HepG2 (cell line): ENCODE results near the gene ABCA4. TPM values are rescaled to one million over a fixed set of nuclear protein-coding genes. Genes with fewer than 3 reads are reported as not detected.

ENCODE experiments used
- BRF2 ChIP-seq: sonication (generic); formaldehyde crosslinking; IDR thresholded peaks from 2 replicates; pipeline ENCODE4 v1.8.1; 2022; ENCODE audit warnings: mild to moderate bottlenecking, missing genetic modification reagents
- CCAR2 ChIP-seq: fragments of 200-400 bp; formaldehyde crosslinking; optimal IDR thresholded peaks from 2 replicates; pipeline ENCODE3; 2018; ENCODE audit warnings: low read depth, mild to moderate bottlenecking, low read length, moderate library complexity
- CREM ChIP-seq, 2 experiments: sonication (generic) in 1 of 2; formaldehyde crosslinking in 1 of 2; IDR thresholded peaks; 2 replicates each; pipeline versions ENCODE4 v1.4.0 to v1.6.1; 2016 to 2020; ENCODE audit warnings: antibody characterized with exemption in 1 of 2, mild to moderate bottlenecking in 1 of 2, missing genetic modification reagents in 1 of 2
- E2F2 ChIP-seq: sonication (generic); formaldehyde crosslinking; IDR thresholded peaks from 2 replicates; pipeline ENCODE4 v1.4.0; 2020; ENCODE audit warnings: missing genetic modification reagents, borderline replicate concordance
- ESRRA ChIP-seq: sonication (generic); formaldehyde crosslinking; IDR thresholded peaks from 2 replicates; pipeline ENCODE4 v1.5.1; 2020; ENCODE audit warnings: mild to moderate bottlenecking, low read depth, missing genetic modification reagents
- GFI1 ChIP-seq: sonication (generic); formaldehyde crosslinking; IDR thresholded peaks from 2 replicates; pipeline ENCODE4 v1.5.0; 2020; ENCODE audit warnings: missing genetic modification reagents, mild to moderate bottlenecking, borderline replicate concordance
- HNRNPLL ChIP-seq: fragments of 200-400 bp; formaldehyde crosslinking; IDR thresholded peaks from 2 replicates; pipeline ENCODE4 v1.6.1; 2017; ENCODE audit warnings: mild to moderate bottlenecking, low read depth, low read length; ENCODE audit not compliant: poor library complexity, severe bottlenecking
- MEF2D ChIP-seq: sonication (generic); formaldehyde crosslinking; IDR thresholded peaks from 2 replicates; pipeline ENCODE4 v1.5.1; 2020; ENCODE audit warnings: mild to moderate bottlenecking, missing genetic modification reagents
- MTA1 ChIP-seq: sonication (generic); formaldehyde crosslinking; IDR thresholded peaks from 2 replicates; pipeline ENCODE4 v1.4.0; 2020; ENCODE audit warnings: missing genetic modification reagents, mild to moderate bottlenecking, borderline replicate concordance
- MXD3 ChIP-seq: IDR thresholded peaks from 2 replicates; pipeline ENCODE4 v1.6.1; 2016; ENCODE audit warnings: mild to moderate bottlenecking, missing biosample characterization, missing genetic modification reagents
- POLR2A ChIP-seq, 2 experiments: IDR thresholded peaks; 2 replicates each; pipeline ENCODE4 v1.6.1; 2011; ENCODE audit warnings: low read depth in 2 of 2, low read length in 2 of 2, mild to moderate bottlenecking in 1 of 2, moderate library complexity in 1 of 2; ENCODE audit not compliant: insufficient read depth in 1 of 2
- RARG ChIP-seq: sonication (generic); formaldehyde crosslinking; IDR thresholded peaks from 2 replicates; pipeline ENCODE4 v1.4.0; 2020; ENCODE audit warnings: low read depth, mild to moderate bottlenecking, missing genetic modification reagents
- RERE ChIP-seq: IDR thresholded peaks from 2 replicates; pipeline ENCODE4 v1.6.1; 2016; ENCODE audit warnings: low read depth, missing genetic modification reagents, missing compliant biosample characterization
- SRSF9 ChIP-seq: fragments of 200-400 bp; formaldehyde crosslinking; IDR thresholded peaks from 2 replicates; pipeline ENCODE4 v1.6.1; 2018; ENCODE audit warnings: borderline replicate concordance, mild to moderate bottlenecking, low read depth, low read length; ENCODE audit not compliant: insufficient read depth, poor library complexity, severe bottlenecking
- ZKSCAN8 ChIP-seq: IDR thresholded peaks from 2 replicates; pipeline ENCODE4 v1.6.1; 2016; ENCODE audit warnings: borderline replicate concordance, missing genetic modification reagents, missing compliant biosample characterization
- ZNF570 ChIP-seq: sonication (generic); formaldehyde crosslinking; IDR thresholded peaks from 2 replicates; pipeline ENCODE4 v1.4.0; 2020; ENCODE audit warnings: mild to moderate bottlenecking, missing genetic modification reagents, borderline replicate concordance
- ZNF580 ChIP-seq: IDR thresholded peaks from 2 replicates; pipeline ENCODE4 v1.6.1; 2016; ENCODE audit warnings: low read depth, borderline replicate concordance
- ZNF709 ChIP-seq: sonication (generic); formaldehyde crosslinking; IDR thresholded peaks from 2 replicates; pipeline ENCODE4 v1.5.0; 2020; ENCODE audit warnings: mild to moderate bottlenecking, missing genetic modification reagents
- polyA plus RNA-seq, 8 experiments: library from polyadenylated mRNA; depleted of rRNA in 3 of 8; stranded (reverse) in 7 of 8; unstranded in 1 of 8; fragments of >200 nt; fragmentation: Illumina TruSeq in 4 of 8; extraction: Trizol in 4 of 8; gene quantifications; 2 replicates each; pipeline versions ENCODE4 v1.2.1 to v1.2.3, GENCODE V29; 2011 to 2016; ENCODE audit warnings: low read depth in 4 of 8, missing spikeins in 1 of 8, mixed read lengths in 1 of 8; ENCODE audit not compliant: insufficient read depth in 1 of 8
- total RNA-seq, 5 experiments: library from RNA; depleted of rRNA; stranded (reverse); fragments of >200 nt; fragmentation: Illumina TruSeq; extraction: Trizol; gene quantifications; 2 replicates each; pipeline ENCODE4 v1.2.3, GENCODE V29; 2016; ENCODE audit warnings: low read depth in 1 of 5

The ABCA4 gene
- total and polyA plus RNA-seq, 2 of the 13 experiments (the other 11 are each of a cell fraction or from before 2014, with no cell fraction given), result 0.24 to 0.67 TPM

- TF ChIP-seq RERE (CRISPR knock-in tag), result no peak
- no peak for TF ChIP-seq MEF2D (CRISPR knock-in tag)
- TF ChIP-seq POLR2A (IDR thresholded peaks at IDR 0.05; ENCODE audit: insufficient read depth in 1 of 2, low read depth in 2 of 2, low read length in 2 of 2), result no peak
- no peak for TF ChIP-seq E2F2 (CRISPR knock-in tag)
- no peak for TF ChIP-seq MXD3 (CRISPR knock-in tag)
- no peak for TF ChIP-seq GFI1 (CRISPR knock-in tag)
- no peak for TF ChIP-seq SRSF9
- TF ChIP-seq ZKSCAN8 (CRISPR knock-in tag), result no peak; the same call in 1 of the 2 replicates
- TF ChIP-seq CCAR2, result no peak
- no peak for TF ChIP-seq ZNF709 (CRISPR knock-in tag)
- no peak for TF ChIP-seq ZNF580
- TF ChIP-seq MTA1 (CRISPR knock-in tag), result no peak
- no peak for TF ChIP-seq RARG
- TF ChIP-seq BRF2 (CRISPR knock-in tag), result no peak
- TF ChIP-seq ZNF570 (CRISPR knock-in tag), result no peak
- TF ChIP-seq CREM (IDR thresholded peaks at IDR 0.05), result no peak
- TF ChIP-seq CREM (CRISPR knock-in tag; IDR thresholded peaks at IDR 0.05), result no peak
- no peak for TF ChIP-seq HNRNPLL
- TF ChIP-seq ESRRA (CRISPR knock-in tag), result no peak
Measured at GRCh38 chr1:94061513-94062443, 59.2 kb downstream of the ABCA4 start (continued).
